NCI-H146 treated with DMSO at 0.1 percent for 48 hours (cell line): ENCODE data around the gene RBMS2.

Experiments used
- DNase-seq: peaks from one replicate; lab custom pipeline; 2025; ENCODE audit not compliant: unreplicated experiment; lab: John Stamatoyannopoulos, UW

Gene RBMS2

DNA sequence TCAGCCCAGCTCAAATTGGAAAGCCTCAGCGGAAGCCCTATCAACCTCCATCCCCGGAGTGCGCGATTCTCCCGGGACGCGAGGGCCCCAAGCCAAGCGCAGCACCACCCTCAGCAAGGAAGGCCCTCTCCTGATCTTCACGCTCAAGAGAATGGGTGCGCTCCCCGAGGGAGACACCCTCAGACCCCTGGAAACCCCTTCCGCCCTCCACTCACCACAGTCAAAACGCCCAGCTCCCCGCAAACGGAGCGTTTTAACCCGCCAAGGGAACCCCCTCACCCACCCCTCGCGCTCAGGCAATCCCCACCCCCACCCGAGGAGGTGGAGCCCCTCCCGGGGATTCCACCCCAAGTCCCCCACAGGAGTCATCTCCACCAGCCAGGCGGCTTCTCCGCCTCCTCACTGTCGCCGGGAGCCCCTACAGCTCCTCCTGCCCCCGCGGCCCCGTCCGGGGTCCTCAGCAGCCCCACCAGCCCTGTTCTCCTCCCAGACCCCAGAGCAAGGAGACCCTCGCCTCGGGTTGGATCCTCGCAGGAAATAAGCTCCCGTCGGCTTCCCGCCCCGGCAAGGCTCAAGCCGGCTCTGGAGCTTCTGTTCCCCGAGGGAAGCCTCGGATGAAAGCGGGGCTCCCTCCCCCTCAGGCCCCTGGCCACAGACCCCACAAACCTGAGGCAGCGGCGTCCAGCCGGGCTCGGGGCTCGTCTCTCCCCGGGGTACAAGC lies 108.0 kb downstream of the RBMS2 start:
- no peak for DNase-seq

GRCh38 chr12:56630180-56630632 lies 108.6 kb downstream of the RBMS2 start, which contains the start of gene BAZ2A:
Gene BAZ2A (minus strand): TSS chr12:56630326. CDS start chr12:56617530, 12,796 bp downstream.
- peak; percentile 56 for DNase-seq

DNA sequence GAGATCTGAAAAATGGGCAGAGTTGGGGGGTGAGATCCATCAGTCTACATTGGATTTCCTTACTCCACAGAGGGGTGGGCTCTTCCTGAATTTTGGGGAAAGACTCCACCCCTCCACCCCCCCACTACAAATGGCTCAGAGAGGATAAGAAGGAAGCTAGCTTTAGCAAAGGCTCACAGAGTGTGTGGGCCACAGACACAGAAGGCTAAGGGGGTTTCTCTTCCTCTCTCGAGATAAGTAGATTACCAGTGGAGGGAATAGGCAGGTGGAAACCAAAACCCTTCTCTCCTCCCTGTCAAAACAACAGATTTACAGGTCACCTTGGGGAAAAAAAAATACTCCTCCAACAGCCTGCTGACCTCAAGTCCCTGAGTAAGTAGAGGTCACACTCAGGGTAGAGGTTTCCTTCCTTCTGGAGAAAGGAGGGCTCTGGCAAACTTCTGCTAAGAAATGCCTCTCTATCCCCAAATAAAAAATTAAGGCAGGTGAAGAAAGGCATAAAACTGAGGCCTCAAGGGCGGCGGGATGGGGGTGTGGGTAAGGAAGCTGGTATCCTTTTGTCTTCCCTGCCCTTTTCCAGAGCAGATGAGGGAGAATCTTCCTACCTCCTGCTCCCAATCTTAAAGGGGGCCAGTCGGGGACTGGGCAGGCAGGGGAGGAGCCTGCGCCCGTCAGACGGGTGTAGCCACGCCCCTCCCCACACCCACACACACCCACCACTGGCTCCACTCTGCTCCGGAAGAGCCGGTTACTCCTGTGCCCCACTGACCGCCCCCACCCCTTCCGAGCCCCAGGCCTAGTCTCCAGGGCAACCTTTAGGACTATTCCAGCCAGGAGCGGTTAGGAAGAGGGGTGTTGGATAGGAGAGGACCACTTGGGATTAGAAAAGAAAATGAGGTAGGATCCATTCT lies 110.4 kb downstream of the RBMS2 start:
- peak; percentile 43 for DNase-seq

GRCh38 chr12:56632701-56633467 lies 111.3 kb downstream of the RBMS2 start:
- no peak for DNase-seq

DNA sequence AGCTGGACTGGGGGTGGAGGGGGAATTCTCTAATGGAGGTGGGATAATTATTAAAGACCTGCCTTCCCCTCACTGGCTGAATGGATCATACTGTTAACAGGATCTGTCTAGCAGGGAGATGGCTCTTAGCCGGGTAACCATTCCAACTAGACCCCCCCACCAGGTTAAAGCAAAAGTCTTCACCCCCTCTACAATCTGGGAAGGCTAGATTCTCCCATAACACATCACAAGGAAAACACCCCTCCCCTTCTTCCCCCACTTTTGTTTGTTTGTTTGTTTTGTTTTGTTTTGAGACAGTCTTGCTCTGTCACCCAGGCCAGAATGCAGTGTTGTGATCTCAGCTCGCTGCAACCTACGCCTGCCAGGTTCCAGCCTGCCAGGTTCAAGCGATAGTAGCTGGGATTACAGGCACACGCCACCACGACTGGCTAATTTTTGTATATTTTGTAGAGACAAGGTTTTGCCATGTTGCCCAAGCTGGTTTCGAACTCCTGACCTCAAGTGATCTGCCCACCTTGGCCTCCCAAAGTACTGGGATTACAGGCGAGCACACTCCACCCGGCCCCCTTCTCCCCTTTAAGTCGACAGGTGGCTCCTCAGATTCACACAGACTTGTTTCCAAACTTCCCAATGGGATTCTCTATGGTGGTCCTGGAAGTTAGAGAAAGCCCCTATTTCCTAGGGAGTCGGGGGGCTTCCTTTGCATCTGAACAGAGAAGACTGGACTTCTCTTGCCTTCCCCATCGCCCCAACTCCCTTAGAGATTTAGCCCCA lies 112.0 kb downstream of the RBMS2 start:
- no peak for DNase-seq

DNA sequence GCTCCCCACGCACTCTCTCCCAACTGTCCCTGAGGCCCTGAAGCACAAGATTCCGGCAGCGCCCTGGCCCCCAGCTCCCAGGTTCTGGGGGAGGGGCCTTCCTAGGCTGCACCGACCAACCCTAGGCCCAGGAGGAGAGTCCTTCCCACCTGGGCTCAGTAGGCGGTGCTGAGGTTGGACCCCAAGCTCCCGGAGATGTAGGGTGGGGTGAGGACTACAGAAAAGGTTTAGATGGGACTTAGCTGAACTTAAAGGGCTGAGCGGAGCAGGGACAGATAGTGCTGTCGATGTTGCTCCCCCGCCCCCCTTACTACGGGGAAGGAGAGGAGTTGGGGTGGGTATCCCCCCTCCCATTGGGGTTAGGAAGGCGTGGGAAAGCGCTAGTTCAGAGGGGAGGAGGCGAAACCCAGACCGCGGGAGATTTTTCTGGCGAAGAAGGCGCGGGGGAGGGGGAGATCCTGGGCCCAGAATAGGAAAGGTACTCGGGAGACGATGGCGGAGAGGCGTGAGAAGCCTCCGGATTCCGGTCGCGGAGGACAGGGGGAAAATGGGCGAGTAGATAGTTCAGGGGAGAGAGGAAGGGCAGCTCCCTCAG lies 112.7 kb downstream of the RBMS2 start:
- DNase-seq = peak; percentile 75

DNA sequence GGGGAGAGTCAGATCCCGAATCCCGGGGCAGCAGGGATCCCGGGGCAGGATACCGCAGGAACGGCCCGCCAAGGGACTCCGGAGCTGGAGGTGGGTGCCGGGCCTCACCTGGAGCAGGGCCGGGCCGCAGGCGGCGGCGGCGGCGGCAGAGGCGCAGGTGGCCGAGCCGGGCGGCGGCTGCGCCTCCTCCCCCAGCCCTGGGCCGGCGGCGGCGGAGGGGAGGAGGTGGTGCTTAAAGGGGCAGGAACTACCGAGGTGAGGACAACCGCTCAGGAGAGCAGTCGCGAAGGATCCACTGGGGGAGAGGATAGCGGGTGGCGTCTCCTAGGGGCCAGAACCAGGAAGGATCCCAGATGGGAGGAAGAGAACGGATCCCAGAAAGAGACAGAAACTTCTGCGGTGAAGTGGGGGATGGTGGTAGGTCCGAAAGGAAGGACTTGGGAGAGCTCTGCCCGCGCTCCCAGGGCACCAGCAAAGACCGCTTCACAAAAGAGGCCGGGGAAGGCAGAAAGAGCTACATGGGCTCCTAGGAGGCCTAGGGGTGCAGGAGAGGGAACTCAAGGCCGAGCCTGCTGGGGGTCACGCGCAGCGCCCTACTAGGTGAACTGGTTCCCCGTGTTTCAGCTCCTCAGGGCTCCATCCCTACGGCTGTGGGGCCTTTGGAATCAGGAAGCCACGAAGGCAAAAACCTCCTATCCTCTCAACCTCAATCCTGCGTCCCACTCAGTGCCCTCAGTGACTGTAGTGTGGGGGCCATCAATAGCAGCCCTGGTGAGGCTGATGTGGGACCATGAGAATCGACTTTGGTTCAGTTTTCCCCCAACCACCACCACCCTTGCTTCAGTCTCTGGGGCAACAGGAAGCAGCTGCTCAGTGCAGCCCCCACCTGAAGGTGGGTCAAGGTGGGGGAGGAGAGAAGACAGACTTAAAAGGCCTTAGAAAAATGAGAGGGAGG lies 113.5 kb downstream of the RBMS2 start:
- peak; percentile 61 for DNase-seq

DNA sequence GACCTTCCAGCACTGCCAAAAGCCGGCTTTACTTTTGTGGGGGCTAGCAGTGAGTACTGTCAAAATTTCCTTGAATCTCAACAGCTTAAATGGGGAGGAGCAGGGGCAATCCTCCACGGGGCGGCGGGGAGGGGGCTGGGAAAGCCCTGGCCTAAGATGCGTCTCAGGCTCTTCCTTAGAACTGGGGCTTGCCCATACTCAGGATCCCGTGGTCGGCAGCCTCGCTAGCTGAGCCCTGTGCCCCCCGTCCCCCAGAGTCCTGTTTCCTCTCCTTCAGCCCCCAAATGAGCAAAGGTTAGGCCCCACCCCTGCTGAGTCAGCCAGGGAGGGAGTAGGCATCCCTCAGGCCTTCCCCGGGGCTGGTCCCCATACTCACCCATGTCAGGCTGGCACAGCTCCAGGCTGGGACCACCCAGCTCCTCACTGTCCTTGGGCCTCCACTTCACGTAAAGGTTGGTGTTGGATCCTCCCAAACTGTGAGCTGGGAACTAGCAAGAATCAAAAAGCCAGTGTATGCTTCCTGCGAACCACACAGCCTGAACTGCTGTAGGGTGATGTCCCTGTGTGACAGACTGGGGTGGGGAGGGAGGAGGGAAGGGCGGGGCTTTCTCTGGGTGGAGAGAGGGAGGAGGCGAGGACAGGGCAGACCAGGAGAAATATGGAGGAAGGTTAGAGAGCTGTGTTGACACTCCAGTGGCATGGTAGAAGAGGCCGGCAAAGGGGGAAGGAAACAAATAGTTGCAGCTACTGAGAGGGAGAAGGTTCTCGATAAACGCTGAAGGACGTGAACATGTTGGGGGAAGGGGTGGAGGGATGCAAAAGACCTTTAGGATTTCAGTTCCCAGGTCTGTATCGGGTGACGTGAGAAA lies 114.4 kb downstream of the RBMS2 start:
- DNase-seq = peak; percentile 71

DNA sequence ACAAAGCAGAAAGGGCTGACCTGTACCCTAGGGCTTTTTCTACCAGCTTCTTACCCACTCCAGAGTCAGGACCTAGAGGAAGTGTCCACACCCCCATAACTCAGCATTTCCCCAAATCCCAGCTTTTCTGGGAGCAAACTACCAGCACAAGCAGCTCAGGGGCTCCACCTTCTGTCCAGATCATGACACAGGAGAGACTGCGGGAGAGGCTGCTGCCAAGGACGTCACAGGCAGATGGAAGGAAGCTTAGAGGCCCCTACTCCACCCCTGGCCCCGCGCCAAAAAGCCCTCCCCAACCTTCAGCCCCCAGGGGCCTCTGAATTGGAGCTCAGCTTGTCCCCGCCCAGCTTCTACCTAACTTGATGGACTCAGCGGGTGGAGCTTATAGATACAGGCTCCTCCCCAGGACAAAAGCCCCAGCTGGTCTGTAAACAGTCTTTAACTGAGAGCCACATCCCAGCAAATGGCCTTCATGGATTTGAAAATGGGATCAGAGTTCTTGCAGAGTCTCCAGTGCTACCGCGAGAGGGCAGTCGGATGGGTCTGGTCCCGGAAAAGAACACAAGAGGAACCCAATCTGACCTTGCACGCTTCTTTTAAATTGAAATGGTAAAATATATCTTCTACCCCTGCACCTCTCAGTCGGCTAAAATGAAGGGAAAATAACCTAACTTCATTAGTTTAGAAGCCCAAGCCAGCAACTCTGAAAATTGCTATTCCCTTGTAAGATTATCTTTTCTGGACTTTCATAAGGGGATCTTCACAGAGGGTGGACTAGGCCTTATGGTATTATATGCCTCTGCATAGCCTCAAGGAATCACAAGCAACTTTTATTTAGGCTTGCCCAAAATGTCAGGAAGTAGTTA lies 115.3 kb downstream of the RBMS2 start:
- peak; percentile 99 for DNase-seq

DNA sequence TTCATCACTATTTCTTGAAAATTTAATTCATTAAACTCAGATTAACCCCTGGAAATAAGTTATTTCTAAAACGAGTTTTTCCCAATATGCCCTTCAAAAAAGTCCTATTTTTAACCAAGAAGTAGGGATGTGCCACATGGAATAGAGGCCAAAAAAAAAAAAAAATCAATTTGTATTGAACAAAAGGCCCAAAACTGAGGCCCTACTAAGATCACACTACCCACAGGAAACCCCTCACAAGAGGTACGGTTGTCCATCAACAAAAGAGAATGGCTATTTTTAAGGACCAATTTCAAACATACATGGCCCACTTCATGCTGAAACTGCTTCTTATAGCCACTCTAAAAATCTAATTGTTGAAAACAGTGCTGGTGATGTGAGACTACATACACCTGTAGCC lies 116.0 kb downstream of the RBMS2 start:
- DNase-seq = no peak

DNA sequence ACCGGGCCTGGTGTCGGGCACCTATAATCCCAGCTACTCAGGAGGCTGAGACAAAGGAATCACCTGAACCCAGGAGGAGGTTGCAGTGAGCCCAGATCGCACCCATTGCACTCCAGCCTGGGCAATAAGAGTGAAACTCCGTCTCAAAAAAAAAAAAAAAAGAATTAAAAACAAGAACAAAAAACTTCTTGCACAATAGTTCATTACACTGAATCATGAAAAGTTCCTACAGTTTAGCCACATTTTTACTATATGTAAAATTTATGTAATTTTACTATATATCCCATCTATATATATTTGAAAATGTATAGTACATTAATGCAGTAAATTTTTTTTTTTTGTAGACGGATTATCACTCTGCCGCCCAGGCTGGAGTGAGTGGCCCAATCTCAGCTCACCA lies 119.6 kb downstream of the RBMS2 start:
- no peak for DNase-seq

DNA sequence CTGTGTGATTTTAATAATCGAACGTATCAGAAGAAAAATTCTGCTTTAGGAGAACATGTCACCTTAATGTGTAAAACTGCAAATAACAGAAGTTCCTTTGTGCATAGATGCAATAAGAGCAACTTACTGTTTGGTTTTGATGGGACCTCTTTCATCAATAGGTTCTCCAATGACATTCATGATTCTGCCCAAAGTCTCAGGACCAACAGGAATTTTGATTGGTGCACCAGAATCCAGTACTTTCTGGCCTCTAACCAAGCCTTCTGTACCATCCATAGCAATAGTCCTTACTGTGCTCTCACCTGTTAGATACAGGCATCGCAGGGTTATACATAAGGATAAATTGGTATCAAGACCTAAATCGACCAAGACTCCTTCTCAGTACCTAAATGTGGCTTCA lies 123.0 kb downstream of the RBMS2 start:
- DNase-seq = no peak

DNA sequence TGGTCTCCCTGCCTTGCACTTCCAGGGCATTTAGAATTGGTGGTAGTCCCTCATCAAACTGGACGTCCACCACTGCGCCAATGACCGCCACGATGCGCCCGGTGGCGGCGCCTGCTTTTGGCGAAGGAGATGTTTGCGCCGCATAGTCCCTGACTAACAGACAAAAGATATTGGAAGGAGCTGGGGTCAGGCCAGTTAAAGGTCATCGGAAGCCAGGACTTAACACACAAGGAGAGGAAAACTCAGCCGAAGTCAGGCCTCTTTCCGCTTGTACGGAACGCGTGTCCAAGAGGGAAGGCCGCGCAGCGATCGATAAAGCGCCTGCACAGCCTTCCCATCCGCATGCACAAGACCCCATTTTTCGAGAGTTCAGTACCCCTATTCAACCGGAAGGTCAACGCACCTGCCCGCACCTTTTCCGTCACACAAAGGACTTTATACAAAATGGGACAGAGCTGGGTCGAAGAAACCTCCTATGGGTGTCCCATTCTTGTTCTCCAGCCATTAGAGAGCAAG lies 123.6 kb downstream of the RBMS2 start:
- DNase-seq = peak; percentile 42
